Tibial artery (tissue), 4 donors: ENCODE measurements around the gene AIG1.

Source experiments
- DNase-seq, 2 donors: peaks; one replicate each; pipeline ENCODE4 v3.0.0-alpha.2; 2019
- H3K27ac ChIP-seq, 2 donors: fragments of 200-600 bp; sonication (generic) in 1 of 2; 1 replicate in 1 of 2; 2 replicates in 1 of 2; pipeline ENCODE4 v1.5.1; 2018 to 2019; ENCODE audit warnings: mild to moderate bottlenecking in 1 of 2
- H3K27me3 ChIP-seq, 2 donors: fragments of 200-600 bp; sonication (generic) in 1 of 2; one replicate each; pipeline versions ENCODE4 v1.5.1 to v1.6.0; 2016 to 2019
- H3K36me3 ChIP-seq, 3 donors: fragments of 200-600 bp; sonication (generic) in 2 of 3; one replicate each; pipeline ENCODE4 v1.5.1; 2016 to 2019; ENCODE audit warnings: mild to moderate bottlenecking in 2 of 3
- H3K4me1 ChIP-seq, 4 donors: fragments of 200-600 bp; sonication (generic) in 2 of 4; 1 replicate in 3 of 4; 2 replicates in 1 of 4; pipeline ENCODE4 v1.5.1; 2016 to 2019
- H3K4me3 ChIP-seq, 2 donors: fragments of 200-600 bp; sonication (generic) in 1 of 2; 1 replicate in 1 of 2; 2 replicates in 1 of 2; pipeline ENCODE4 v1.5.1; 2018 to 2019; ENCODE audit warnings: mild to moderate bottlenecking in 2 of 2
- H3K9me3 ChIP-seq, 3 donors: fragments of 200-600 bp; sonication (generic) in 1 of 3; one replicate each; pipeline ENCODE4 v1.5.1; 2016 to 2019
- intact Hi-C: fragments of 100-400 bp; cut with DNase I; formaldehyde crosslinking; loops from one replicate; pipeline ENCODE4 v1.15.0; 2023; ENCODE audit warnings: low total_unique reads
- TF ChIP-seq, protein P1 (sequence below), 2 experiments: fragments of 200-600 bp in 1 of 2; fragments of 450-650 bp in 1 of 2; IDR thresholded peaks; one replicate each; pipeline ENCODE4 v1.5.1; 2017 to 2019; ENCODE audit warnings: antibody characterized with exemption in 2 of 2, mild to moderate bottlenecking in 1 of 2, moderate library complexity in 1 of 2

The AIG1 gene

DNA sequence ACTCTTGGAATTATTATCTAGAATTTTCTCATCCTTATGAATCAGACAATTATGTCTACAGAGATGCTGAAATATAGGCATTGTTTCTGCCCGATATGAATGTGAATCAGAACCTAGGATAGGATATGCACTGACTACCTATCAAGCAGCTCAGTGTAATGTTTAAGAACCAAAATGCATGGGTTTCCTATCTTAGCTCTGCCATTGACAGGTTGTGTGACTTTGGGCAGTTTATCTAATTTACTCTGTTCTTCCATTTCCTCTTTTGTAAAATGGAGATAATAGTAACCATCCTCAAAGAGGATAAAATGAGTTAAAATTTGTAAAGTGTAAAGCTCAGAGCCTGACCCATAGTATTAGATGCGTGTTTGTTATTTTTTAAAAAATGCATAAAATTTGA lies 10.2 kb upstream of the AIG1 start:
- H3K36me3 ChIP-seq: no peaks in the 10 kb centered on the region
- no peaks in the 10 kb centered on the region for H3K4me1 ChIP-seq
- TF ChIP-seq, protein P1, sequence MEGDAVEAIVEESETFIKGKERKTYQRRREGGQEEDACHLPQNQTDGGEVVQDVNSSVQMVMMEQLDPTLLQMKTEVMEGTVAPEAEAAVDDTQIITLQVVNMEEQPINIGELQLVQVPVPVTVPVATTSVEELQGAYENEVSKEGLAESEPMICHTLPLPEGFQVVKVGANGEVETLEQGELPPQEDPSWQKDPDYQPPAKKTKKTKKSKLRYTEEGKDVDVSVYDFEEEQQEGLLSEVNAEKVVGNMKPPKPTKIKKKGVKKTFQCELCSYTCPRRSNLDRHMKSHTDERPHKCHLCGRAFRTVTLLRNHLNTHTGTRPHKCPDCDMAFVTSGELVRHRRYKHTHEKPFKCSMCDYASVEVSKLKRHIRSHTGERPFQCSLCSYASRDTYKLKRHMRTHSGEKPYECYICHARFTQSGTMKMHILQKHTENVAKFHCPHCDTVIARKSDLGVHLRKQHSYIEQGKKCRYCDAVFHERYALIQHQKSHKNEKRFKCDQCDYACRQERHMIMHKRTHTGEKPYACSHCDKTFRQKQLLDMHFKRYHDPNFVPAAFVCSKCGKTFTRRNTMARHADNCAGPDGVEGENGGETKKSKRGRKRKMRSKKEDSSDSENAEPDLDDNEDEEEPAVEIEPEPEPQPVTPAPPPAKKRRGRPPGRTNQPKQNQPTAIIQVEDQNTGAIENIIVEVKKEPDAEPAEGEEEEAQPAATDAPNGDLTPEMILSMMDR (IDR thresholded peaks at IDR 0.05): no peak
- no peak overlapping the region for H3K27ac ChIP-seq
- no peaks in the 10 kb centered on the region for H3K27me3 ChIP-seq
- DNase-seq: no peak
- H3K9me3 ChIP-seq: no peaks in the 10 kb centered on the region
- intact Hi-C loops: no loop called here
- no peak overlapping the region for H3K4me3 ChIP-seq

- no peaks in the 10 kb centered on the region for H3K27me3 ChIP-seq
- intact Hi-C loops: no loop called here
- no peak overlapping the region for H3K4me3 ChIP-seq
- H3K27ac ChIP-seq: no peak overlapping the region
- DNase-seq: no peak
- no peaks in the 10 kb centered on the region for H3K9me3 ChIP-seq
- no peaks in the 10 kb centered on the region for H3K36me3 ChIP-seq
- no peaks in the 10 kb centered on the region for H3K4me1 ChIP-seq
- TF ChIP-seq, protein P1 (IDR thresholded peaks at IDR 0.05): no peak
These were observed 8.4 kb upstream of the AIG1 start for GRCh38 chr6:143052282-143052681.

- no peak for DNase-seq
- Histone ChIP-seq H3K4me1 (no peaks in the 10 kb centered on the region), H3K9me3 (no peaks in the 10 kb centered on the region), H3K36me3 (no peaks in the 10 kb centered on the region), H3K27ac (no peak overlapping the region), H3K27me3 (no peaks in the 10 kb centered on the region), H3K4me3 (no peak overlapping the region)
- intact Hi-C loops: no loop called here
- TF ChIP-seq, protein P1 (IDR thresholded peaks at IDR 0.05): no peak
These were observed 6.8 kb upstream of the AIG1 start for GRCh38 chr6:143053856-143054255.

- Histone ChIP-seq H3K27ac (no peak overlapping the region), H3K36me3 (no peaks in the 10 kb centered on the region), H3K4me1 (peaks cover 0 to under 1% (median 0%) of the 10 kb centered on the region in 4 donors), H3K9me3 (no peaks in the 10 kb centered on the region), H3K27me3 (no peaks in the 10 kb centered on the region), H3K4me3 (no peak overlapping the region)
- intact Hi-C loops: no loop called here
- TF ChIP-seq, protein P1 (IDR thresholded peaks at IDR 0.05): no peak
- DNase-seq: no peak
These were observed 6.4 kb upstream of the AIG1 start for GRCh38 chr6:143054329-143054728.

DNA sequence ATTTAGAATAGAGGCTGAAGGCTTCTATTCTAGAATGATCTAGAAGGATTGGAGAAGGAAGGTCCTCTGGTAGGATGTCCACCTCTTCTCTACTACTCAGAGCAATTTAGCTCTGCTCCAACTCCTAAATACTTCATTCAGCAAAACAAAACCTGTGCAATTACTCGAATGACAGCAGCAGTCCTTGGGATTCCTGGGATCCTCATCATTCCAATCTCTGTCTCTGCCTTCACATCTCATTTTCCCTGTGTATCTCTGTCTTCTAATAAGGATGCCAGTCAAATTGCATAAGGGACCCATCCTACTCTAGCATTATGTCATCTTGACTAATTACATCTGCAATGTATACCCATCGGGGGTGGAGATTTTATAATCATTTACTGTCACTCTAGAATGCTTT lies 5.5 kb upstream of the AIG1 start:
- no peak overlapping the region for H3K27ac ChIP-seq
- no peaks in the 10 kb centered on the region for H3K36me3 ChIP-seq
- DNase-seq: no peak
- no peak overlapping the region for H3K4me3 ChIP-seq
- no peaks in the 10 kb centered on the region for H3K9me3 ChIP-seq
- no peaks in the 10 kb centered on the region for H3K27me3 ChIP-seq
- H3K4me1 ChIP-seq: peaks cover 0 to 7% (median 3%) of the 10 kb centered on the region in 4 donors
- TF ChIP-seq, protein P1 (IDR thresholded peaks at IDR 0.05): no peak
- intact Hi-C loops: no loop called here

- Histone ChIP-seq H3K27ac (no peak overlapping the region), H3K27me3 (no peaks in the 10 kb centered on the region), H3K4me3 (no peak overlapping the region), H3K4me1 (peaks cover 0 to 7% (median 3%) of the 10 kb centered on the region in 4 donors), H3K9me3 (no peaks in the 10 kb centered on the region), H3K36me3 (no peaks in the 10 kb centered on the region)
- DNase-seq: no peak
- intact Hi-C loops: no loop called here
- TF ChIP-seq, protein P1 (IDR thresholded peaks at IDR 0.05): no peak
These were observed 4.8 kb upstream of the AIG1 start for GRCh38 chr6:143055891-143056290.
